GM18511 (cell line): ENCODE results near the gene SATB2.
A peak's percentile ranks its signal among the peaks of the same experiment; 100 is the strongest.

Source experiments
- ATAC-seq: cut with Tn5 transposase; IDR thresholded peaks from one replicate; pipeline ENCODE4 v1.9.1; 2021; ENCODE audit warnings: mild to moderate bottlenecking, moderate library complexity; ENCODE audit not compliant: unreplicated experiment

The SATB2 gene

DNA sequence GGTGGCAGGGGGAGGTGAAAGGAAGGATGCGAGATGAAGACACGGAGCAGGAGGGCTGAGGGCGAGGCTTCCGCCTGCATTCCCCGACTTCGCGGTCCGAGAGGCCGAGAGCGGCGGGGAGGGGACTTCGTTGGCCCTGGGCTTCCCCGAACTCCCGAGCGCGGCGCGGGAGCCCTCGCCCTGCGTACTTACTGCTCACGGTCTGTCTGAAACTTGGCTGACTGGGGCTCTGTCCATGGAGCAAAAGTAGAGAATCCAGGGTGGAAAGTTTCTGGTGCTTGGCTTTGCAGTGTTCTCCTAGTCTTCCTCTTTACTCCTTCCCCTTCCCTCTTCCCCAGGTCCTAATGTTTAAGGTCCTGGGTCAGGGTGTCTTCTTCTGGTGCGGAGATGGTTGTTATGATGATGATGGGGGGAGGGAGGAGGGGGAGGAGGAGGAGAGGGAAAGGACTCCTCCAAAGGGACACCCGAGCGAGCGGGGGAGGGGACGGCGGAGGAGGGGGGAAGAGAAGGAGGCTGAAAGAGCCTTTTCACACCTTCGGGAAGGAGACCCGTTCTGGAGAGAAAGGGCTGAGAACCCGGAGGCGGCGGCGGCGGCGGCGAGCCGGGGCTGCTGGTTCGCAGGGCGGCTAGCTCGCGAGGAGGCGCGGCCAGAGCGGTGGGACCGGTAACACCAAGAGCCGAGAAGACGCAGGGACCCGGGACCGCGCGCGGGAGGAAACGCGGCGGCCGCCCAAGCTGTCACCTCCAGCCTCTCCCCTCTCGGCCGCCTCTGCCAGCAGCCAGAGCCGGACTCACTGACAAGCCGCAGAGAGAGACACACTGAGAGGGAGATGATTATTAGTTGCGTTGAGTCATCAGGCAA, at the start of gene SATB2:
Gene SATB2, minus strand, starts transcription at position 793 of the 862 bp plus-strand sequence. CDS start 1,902 bp downstream, outside the sequence.
- ATAC-seq = no peak

DNA sequence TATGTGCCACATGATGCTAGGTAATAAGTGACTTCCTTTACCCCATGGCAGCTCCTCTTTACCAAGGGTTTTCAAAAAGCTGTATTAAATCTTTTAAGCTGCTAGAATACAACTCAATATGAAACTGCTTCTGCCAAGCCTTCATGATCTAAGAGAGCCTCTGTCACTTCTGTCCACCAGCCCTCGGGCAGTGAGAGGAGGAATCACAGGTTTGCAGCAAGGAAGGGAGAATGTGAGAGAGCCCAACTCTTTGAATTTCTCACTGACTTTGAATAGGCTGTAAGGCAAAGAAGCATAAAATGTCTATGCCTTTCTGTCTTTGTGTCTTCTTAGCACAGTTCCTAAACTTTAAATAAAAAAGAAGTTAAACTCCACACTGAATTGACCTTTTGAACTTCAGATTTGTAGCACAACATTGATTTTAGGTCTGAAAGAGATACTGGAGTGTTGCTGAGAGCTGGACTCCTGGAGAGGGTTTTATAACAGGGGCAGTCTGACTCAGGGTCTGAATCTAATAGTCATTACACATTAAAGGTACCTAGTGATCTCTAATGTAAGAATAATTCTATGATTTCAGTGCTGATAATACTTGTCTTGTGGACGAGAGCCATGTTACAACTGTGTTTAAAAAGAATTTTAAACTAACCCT, 48.1 kb upstream of the SATB2 start:
- ATAC-seq = no peak

DNA sequence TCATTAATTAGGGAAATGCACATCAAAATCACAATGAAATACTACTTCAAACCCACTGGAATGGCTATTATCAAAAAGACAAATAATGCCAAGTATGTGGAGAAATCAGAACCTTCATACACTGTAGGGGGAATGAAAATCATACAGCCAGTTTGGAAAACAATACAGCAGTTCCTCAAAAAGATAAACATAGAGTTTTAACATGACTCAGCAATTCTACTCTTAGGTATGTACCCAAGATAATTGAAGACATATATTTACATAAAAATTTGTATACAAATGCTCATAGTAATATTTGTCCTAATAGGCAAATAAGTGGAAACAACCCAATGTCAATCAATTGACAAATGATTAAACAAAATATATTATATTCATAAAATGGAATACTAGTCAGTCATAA, 45.4 kb upstream of the SATB2 start:
- ATAC-seq = no peak

DNA sequence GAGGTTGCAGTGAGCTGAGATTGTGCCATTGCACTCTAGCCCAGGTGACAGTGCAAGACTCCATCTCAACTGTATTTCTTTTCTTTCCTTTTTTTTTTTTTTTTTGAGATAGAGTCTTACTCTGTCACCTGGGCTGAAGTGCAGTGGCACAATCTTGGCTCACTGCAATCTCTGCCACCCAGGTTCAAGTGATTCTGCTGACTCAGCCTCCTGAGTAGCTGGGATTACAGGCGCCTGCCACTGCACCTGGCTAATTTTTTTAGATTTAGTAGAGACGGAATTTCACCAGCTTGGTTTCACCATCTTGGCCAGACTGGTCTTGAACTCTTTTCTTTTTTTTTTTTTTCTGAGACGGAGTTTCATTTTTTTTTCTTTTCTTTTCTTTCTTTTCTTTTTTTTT, 41.3 kb upstream of the SATB2 start:
- no peak for ATAC-seq

DNA sequence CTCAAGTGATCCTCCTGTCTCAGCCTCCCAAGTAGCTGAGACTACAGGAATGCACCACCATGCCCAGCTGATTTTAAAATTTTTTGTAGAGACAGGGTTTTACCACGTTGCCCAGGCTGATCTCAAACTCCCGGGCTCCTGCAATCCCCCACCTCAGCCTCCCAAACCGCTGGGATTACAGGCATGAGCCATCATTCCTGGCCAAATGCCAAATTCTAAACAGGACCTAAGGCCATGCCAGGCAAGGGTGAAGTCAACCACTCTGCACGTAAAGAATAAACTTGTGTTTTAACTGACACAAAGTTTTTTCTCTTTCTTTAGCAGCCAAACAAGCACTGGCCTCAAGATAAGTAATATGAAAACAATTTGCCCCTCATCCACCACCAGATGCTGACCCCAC, 37.4 kb upstream of the SATB2 start:
- ATAC-seq = no peak

DNA sequence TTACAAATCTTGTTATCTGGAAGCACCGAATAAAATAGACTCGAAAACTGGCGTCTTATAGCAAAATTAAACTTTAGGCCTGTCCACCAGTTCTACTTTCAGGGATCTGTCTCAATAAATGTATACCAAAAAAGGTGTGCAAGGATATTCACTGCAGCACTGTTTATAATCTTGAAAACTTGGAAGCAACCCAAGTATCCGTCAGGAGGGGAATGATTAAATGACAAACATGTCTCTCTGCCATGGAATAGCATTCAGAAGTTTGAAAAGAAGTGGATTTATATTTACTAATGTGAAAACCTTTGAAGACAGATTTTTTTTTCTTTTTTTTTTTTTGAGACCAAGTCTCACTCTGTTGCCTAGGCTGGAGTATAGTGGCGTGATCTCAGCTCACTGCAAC, 32.3 kb upstream of the SATB2 start:
- ATAC-seq = no peak

DNA sequence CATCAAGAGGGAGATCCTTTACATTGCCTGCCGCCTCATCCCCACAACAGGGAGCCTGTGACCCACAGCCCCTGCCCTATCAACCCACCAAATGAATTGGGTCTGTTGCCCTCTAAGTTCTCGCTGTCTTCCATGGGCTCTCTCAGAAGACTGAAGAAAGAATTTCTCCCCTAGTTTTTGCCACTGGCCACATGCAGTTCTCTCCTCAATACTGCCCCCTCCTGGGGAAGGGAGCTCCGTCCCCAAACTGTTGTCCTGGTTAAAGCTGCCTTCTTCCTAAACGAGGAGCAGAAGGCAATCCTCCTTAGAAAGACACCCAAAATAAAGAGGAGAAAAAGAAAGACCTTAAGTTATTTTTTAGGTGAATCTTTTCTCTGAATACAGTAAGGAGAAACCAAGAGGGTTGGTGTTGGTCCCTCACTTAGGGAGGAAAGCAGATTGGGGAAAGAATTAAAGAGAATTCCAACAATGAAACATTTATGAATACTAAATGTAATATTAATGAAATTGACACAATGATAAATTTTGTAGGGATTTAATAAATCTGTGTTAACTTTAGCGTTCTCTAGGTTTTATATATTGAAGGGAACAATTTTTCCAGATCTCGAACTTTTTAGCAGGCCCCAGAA, 31.1 kb upstream of the SATB2 start:
- ATAC-seq = peak; percentile 74

DNA sequence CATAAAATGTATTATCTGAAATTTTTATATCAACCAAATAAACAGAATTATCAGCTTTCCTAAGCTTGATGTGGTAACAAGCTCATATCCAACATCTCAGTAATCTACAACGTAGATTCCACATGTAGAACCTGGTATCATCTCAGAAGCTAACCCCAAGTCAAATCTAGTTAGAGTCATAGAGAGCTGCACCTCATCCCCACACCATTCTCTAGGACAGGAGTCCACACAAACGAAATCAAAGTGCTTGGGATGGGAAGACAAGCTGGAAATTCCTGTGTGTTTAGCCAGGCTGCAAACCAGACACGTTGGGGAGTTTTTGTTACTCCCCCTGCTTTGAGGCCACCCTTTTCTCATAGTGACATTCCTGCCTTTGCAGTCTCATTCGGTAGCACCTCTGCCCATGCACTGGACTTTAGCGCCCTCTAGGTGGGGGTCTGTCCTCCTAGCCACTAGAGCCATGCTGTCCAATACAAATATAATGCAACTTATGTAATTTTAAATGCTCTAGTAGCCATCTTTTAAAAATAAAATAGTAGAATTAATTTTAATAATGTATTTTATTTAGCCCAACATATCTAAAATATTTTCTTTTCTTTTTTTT, 28.1 kb upstream of the SATB2 start:
- peak; percentile 60 for ATAC-seq

DNA sequence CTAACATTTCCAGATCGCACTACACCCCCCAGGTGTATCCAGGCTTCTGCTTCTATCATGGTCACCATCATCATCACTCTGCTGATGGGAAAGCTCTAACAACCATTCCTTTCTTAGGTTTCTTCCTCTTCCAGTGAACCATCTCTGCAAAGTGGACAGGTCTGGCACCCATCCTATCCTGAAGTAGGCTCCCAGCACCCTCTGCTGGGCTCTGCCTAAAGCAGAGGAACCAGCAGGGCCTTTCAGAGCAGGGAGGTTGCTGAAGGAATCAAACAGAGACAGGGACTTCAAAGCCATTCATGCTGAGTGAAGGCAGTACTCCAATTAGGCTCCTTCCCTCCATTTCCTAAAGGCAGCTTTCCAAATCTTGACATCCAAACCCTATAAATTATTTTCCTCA, 27.2 kb upstream of the SATB2 start:
- ATAC-seq = no peak

DNA sequence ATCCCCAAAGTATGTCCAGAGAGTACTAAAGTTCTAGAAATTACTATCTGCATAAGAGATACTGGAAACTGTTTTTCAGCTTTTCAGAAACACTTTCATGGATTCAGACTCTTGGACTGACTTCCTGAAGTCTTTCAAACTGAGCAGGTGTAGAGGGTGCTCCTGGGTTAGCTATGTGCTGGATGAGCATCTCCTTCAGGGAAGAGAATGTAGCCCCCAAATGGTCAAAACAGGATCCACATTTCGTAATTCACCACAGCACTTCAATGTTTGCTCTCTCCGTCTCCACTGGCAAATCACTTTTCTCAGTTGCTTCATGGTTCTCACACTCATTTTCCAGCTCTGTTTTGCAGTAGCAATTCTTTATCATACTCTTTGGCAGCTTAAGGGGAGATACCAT, 23.2 kb upstream of the SATB2 start:
- no peak for ATAC-seq

DNA sequence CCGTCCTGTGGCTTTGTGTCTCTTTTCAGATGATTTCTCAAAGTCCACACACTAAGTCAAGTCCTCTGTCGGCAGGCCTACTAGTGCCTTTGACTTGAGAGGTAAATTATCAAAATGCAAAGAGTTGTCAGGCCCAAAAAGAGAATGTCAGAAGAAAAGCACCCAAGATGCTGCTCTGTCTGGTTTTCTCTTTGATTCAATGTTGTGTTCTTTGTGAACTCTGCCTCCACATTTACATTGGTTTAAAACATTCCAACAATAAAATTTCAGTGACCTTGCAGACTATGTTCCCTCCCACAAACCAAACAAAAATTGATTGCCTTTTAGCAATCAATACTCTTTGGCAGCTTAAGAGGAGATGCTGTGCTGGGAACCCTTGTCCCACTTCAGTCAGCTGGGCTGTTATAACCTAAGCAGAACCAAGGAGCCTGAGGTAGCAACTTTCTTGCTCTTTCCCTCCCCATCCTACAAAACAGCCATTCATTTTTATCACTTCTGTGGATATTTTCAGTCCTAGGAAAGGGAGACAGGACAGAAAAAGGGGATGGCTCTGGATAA, 19.6 kb upstream of the SATB2 start:
- ATAC-seq = no peak

DNA sequence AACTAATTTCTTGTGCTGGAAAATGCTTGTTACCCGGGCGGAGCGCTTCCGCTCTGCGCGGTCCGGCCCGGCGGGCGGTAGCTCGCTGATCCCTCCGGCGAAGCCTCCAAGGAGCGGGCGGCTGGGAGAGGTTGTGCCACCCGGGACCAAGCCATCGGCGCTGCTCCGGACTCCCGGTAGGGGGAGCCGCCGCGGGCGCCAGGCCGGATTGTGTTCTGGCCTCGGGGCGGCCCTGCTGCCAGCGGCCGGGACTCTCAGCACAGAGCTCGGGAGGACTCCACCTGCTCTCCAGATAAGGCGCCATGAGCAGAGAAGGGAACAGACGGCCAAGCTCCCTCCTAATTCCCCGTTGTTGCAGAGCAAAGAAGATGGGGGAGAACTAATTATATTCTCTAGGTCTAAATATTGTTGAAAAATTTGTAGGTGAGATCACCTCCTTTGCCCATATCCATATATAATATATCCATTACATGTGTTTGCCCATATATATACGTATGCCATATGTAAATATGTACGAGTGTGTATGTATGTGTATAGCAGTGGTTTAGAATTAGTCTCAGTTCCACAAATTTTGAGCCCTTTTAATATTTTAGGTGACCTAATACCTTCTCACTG, 13.8 kb upstream of the SATB2 start:
- ATAC-seq = peak; percentile 70

DNA sequence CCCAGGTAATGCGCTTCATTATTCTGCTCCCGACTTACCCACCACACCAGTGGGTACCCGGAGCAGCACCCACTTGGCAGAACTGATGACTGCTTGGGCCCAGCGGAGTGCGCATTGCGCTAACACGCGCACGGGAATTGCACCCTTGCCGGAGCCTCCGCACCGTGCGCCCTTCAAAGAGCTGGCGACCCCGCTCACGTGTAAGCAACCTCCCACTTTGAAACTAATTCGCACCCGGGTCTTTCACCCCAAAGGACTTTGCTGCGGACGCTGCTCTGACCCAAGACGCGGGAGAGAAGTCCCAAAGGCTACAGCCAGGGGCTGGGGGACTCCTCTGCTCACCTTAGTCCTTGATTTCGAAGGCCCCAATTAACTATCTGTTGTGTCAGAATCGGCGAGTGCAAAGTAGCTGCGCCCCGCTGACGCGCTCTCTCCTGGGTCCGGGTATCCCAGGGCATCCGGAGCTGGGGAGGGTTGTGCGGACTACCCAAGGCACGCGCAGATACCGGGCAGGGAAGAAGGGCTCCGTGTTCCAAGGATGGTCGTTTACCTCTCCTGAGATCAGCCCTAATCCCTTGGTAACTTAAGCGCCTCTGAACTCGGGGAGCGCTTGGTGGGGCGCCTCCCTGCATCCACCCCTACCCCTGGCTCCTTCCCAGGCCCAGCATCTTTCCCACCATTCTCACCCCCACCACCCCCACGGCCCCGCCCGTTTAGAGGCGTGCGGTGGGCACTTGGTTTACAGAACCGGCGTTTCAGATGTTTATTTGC, 13.1 kb upstream of the SATB2 start:
- no peak for ATAC-seq

DNA sequence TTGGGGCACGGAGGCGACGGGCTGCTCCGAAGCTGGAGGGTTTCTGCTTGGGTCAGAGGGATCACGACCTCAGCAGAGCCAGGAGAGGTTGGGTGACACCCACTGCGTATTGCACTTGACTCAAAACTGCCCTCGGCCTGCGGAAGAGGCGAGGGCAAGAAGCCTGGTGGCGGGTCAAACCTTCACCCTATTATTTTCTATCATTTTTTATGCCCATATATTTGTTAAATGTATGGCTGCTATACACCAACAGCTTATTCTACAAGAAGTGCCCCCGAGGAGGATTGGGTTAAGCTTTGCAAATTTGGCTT, 12.6 kb upstream of the SATB2 start:
- no peak for ATAC-seq

DNA sequence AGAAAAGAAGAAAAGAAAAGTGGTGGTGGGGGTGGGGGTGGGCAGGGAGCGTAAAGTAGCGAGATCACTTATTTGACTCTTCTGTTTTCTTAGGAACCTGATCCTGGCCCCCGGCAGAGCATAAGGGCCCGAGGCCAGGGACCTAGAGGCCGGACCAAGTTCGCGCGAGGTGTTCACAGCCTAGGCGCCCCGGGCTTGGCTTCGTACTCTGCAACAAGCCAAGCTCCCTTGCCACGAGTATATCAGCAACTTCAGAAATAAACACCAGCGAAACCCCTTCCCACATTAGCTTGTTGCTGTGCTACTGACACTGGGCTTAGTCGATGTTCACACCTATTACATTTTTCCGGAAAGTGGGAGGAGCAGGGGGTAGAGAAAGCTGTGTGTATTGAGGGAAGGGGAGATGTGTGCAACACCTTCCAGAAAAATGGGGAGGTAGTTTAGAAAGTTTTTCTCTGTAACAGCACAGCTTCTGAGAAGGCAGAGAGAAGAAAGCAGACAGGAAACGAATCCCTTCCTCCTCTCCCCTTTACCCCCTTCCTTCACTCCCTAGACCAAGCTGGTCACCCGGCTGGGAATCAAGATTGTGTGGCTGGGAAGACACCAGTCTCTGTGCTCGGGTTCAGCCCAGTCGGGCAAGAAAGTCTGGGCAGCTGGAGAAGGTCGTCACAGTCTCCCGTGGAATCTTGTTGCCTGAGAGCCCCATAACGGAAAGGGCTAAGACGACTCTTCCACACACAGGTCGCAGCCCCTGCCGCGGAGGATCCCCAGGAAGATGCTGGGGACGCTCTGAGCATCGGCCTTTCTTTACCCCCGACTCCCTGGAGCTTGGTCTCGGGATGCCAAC, 12.0 kb upstream of the SATB2 start:
- no peak for ATAC-seq

DNA sequence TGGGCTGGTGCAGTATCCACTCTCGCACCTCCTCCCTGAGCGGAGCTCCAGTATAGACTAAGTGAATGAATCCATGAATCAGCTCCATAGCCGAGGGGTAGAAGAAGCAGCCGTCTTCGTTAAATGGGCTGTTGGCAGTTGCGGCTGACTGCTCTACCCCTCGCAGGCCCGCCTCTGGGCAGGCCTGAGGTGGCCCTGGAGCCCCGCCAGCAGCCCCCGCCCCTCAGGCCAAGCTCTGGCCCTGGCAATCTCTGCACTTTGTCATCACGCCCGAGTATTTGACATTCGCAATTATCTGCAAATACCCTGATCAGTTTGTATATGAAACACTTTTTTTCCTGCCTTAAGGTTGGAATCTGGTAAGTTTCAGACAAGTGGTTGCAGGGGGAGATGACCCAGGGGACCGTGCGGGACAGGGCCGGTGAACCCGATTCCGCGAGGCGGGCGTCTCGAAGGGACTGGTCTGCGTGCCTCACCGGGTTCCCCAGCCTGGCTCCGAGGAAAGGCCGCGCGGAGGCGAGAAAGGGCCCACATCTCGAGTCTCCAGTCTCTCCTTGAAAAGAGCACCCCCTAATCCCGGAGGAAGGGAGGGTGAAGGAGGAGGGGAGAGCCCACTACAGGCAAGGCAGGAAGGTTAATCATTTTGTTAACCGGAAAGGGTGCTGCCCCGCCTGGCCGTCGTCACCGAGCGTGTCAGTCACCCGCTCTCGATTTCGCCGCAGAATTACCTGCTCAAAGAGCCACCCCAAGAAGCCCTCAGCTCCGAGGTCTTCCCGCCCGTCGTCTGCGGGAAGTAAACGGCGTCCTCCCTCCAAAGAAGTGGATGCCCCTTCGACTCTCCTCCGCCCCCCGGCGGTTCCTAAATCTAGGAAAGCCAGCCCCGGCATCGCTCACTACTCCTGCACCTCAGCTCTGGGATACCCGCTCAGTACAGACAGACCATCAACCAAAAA, 11.1 kb upstream of the SATB2 start:
- no peak for ATAC-seq

DNA sequence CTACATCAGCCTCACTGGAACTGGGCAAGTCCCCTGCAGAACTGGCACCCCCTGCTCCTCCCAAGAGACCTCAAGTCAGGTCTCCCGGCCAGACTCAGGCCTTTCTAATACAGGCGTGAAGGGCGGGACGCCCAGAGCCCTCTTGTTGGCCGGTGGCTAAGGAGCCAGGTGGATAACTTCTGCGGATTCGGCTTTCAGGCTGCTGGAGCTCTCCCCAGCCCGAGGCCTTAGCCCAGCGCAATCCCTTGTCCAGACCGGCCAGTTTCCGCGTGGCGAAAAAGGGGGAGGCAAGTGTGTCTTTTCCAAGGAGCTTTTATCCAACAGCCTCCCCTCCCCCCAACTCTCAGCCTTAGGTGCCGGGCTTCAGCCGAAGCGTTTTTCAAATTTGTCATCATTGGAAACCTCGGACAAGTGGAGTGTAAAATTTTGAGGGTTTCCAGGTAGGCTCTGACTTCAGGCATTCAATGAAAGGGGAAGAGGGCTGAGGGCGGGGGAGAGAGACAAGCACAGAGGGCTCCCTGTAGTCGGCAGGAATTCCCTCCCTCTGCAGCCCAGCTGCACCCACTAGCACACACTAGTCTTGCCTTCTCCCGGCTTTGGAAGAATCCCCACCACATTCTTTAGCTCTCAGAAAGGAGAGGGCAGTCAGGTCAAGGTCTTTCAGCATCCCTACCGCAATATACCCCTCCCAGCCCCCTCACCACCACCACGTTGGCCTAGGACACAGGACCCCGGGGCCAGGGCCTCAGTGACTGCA, 9.5 kb upstream of the SATB2 start:
- ATAC-seq = no peak

DNA sequence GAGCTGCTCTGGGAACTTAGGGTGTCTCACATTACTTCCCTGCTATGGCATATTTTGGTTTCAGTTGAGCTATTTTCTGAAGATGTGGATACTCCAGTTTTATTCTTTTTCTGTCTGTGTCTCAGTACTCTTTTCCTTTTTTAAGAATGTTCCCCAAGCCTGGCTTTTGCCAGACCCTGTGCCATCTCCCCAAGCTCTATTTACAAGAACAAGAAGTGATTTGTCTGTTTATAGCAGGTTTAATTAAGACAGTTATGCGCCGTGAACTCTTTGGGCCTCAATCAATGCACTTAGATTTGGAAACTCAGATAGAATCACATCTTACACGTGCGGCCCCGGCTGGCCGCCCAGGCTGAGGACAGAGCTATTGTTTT, 8.9 kb upstream of the SATB2 start:
- ATAC-seq = no peak
